ENCODE measurements around the gene CACNB2.
"Not testable (repeated sequence)": the region's sequence is repeated elsewhere in the genome, so short reads cannot be mapped to it uniquely, and the experiment has no call there.

CACNB2 gene

DNA sequence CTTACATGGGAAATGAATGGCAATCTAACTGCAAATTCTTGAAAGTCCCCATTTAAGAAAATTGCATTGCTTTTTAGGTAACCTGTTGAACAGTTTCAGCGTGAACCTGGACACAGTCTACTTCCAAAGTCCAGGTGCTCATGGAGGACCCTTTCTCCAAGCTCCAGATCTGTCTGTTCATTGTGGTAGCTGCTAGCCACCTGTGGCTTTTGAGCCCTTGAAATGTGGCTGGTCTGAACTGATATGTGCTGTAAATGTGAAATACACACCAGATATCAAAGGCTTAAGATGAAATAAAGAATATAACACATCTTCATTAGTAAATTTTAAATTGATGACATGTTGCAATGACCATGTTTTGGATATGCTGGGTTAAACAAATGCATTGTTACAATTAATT lies 4.2 kb downstream of the CACNB2 start:
- Histone ChIP-seq H3K4me1 (ENCODE audit: control insufficient read depth in 1 of 2, insufficient read depth in 2 of 2, low read length in 2 of 2) (peaks cover 6 to 8% of the 10 kb centered on the region in 2 donors), H3K36me3 (ENCODE audit: control insufficient read depth in 1 of 2, insufficient read depth in 2 of 2, low read length in 2 of 2) (no peaks in the 10 kb centered on the region), H3K4me3 (ENCODE audit: low read depth in 1 of 2, low read length in 2 of 2) (no peak overlapping the region), H3K9ac (ENCODE audit: low read depth in 1 of 2, low read length in 2 of 2) (no peak overlapping the region), H3K27ac (ENCODE audit: low read depth, low read length) (no peak overlapping the region), H3K9me3 (ENCODE audit: control insufficient read depth in 1 of 2, low read length in 2 of 2) (no peaks in the 10 kb centered on the region), H3K27me3 (ENCODE audit: control insufficient read depth in 1 of 2, insufficient read depth in 2 of 2, low read length in 2 of 2) (no peaks in the 10 kb centered on the region)

DNA sequence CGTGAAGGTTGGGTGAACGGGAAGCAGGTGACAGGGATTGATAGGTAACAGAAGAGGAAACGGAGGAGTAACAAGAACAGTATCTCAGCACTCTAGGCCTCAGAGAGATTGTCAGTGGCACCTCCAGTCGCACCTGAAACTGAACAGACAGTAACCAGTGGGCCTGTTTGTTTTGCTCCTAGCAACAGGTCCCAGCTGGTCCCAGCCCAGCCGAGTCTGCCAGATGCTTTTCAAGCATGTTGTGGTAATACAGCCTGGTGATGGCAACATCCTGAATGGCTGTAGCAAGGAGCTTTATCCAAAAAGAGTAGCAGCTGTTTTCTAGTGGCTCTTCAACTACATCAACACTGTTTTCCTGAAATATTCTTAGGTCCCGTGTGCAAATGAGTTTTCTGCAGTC lies 4.7 kb downstream of the CACNB2 start:
- H3K4me3 ChIP-seq (ENCODE audit: low read depth in 1 of 2, low read length in 2 of 2), result no peak overlapping the region
- H3K4me1 ChIP-seq (ENCODE audit: control insufficient read depth in 1 of 2, insufficient read depth in 2 of 2, low read length in 2 of 2), result peaks cover 5 to 6% of the 10 kb centered on the region in 2 donors
- H3K27me3 ChIP-seq (ENCODE audit: control insufficient read depth in 1 of 2, insufficient read depth in 2 of 2, low read length in 2 of 2), result no peaks in the 10 kb centered on the region
- H3K9ac ChIP-seq (ENCODE audit: low read depth in 1 of 2, low read length in 2 of 2), result no peak overlapping the region
- no peaks in the 10 kb centered on the region for H3K9me3 ChIP-seq (ENCODE audit: control insufficient read depth in 1 of 2, low read length in 2 of 2)
- no peaks in the 10 kb centered on the region for H3K36me3 ChIP-seq (ENCODE audit: control insufficient read depth in 1 of 2, insufficient read depth in 2 of 2, low read length in 2 of 2)
- no peak overlapping the region for H3K27ac ChIP-seq (ENCODE audit: low read depth, low read length)

DNA sequence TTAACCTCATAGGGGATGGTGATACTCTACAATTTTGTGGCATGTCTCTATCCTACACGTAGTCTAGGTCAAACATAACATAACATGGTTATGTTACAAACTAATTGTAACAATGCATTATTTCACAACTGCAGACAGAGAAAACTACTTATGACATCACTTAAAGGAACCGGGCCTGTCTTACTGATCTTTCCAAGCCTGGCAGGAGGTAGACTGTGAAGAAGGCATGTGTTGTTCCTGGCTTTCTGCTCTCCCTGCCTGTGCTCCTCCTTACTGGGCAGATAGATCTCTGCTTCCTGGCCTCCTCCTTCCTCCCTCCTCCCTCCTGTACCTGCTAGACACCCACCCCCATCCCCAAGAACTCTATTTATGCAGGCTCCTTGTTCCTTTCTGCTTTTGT lies 5.4 kb downstream of the CACNB2 start:
- Histone ChIP-seq H3K9ac (ENCODE audit: low read depth in 1 of 2, low read length in 2 of 2) (no peak overlapping the region), H3K27me3 (ENCODE audit: control insufficient read depth in 1 of 2, insufficient read depth in 2 of 2, low read length in 2 of 2) (no peaks in the 10 kb centered on the region), H3K27ac (ENCODE audit: low read depth, low read length) (no peak overlapping the region), H3K4me3 (ENCODE audit: low read depth in 1 of 2, low read length in 2 of 2) (no peak overlapping the region), H3K9me3 (ENCODE audit: control insufficient read depth in 1 of 2, low read length in 2 of 2) (no peaks in the 10 kb centered on the region), H3K36me3 (ENCODE audit: control insufficient read depth in 1 of 2, insufficient read depth in 2 of 2, low read length in 2 of 2) (no peaks in the 10 kb centered on the region), H3K4me1 (ENCODE audit: control insufficient read depth in 1 of 2, insufficient read depth in 2 of 2, low read length in 2 of 2) (peaks cover 3 to 6% of the 10 kb centered on the region in 2 donors)

DNA sequence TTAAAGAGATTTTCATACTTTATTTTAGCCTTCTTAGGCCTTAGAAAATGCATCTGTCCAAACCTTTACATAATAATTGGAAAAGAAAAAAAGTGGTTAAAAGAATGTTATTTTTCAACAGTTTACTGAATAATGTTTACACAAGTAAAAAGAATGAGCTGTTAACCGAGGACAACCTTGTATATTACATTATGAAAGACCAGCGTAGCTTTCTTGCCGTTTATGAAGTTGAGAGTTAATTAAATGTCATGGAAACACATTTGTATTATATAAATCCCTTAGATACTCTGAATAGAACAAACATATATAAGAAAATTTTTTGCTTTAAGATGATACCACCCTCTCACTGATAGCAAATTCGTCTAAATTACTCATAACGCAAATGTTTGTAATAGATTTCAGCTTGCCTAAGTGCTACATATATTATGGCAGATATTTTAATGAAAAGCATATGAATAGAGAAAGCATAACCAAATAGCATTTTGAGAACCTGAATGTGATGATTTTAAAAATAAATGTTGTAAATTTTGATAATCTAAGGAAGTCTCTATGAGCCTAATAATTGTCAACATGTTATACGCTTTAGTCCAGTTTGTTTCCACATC lies 9.1 kb downstream of the CACNB2 start:
- Histone ChIP-seq H3K4me1 (ENCODE audit: control insufficient read depth in 1 of 2, insufficient read depth in 2 of 2, low read length in 2 of 2) (no peaks in the 10 kb centered on the region), H3K4me3 (ENCODE audit: low read depth in 1 of 2, low read length in 2 of 2) (no peak overlapping the region), H3K27ac (ENCODE audit: low read depth, low read length) (no peak overlapping the region)

DNA sequence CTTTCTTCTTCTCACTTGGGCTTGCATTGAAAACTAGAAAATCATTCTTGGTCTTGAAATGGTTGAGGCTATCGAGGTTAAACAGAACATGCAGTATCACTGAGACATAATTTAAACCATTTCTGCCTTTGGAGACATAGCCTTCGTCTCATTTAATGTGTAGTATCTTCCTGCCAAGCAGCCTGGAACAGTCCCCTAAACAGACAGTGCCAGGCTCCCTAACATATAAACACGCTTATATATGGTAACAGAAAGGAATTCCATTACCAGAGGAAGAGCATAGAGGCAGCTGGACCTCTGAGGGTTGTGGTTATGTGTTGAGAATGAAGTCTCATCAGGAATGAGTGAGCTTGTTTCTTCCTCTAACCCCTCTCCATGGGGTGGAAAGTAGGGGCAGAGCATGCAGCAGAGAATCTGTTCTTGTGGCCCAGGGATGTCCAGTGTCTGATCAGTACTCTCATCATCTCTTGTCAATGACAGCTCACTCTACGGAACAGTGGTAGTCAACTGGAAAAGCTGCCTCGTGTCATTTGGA lies 11.2 kb downstream of the CACNB2 start:
- no peak overlapping the region for H3K9ac ChIP-seq (ENCODE audit: low read depth in 1 of 2, low read length in 2 of 2)
- H3K27me3 ChIP-seq (ENCODE audit: control insufficient read depth in 1 of 2, insufficient read depth in 2 of 2, low read length in 2 of 2), result no peaks in the 10 kb centered on the region
- H3K27ac ChIP-seq (ENCODE audit: low read depth, low read length), result no peak overlapping the region
- no peaks in the 10 kb centered on the region for H3K4me1 ChIP-seq (ENCODE audit: control insufficient read depth in 1 of 2, insufficient read depth in 2 of 2, low read length in 2 of 2)
- peaks cover 0 to 4% of the 10 kb centered on the region in 2 donors for H3K36me3 ChIP-seq (ENCODE audit: control insufficient read depth in 1 of 2, insufficient read depth in 2 of 2, low read length in 2 of 2)
- no peak overlapping the region for H3K4me3 ChIP-seq (ENCODE audit: low read depth in 1 of 2, low read length in 2 of 2)
- H3K9me3 ChIP-seq (ENCODE audit: control insufficient read depth in 1 of 2, low read length in 2 of 2), result no peaks in the 10 kb centered on the region

More for the DNA sequence above, 9.1 kb downstream of the CACNB2 start:
- Histone ChIP-seq H3K9me3 (ENCODE audit: control insufficient read depth in 1 of 2, low read length in 2 of 2) (no peaks in the 10 kb centered on the region), H3K9ac (ENCODE audit: low read depth in 1 of 2, low read length in 2 of 2) (no peak overlapping the region), H3K36me3 (ENCODE audit: control insufficient read depth in 1 of 2, insufficient read depth in 2 of 2, low read length in 2 of 2) (no peaks in the 10 kb centered on the region), H3K27me3 (ENCODE audit: control insufficient read depth in 1 of 2, insufficient read depth in 2 of 2, low read length in 2 of 2) (no peaks in the 10 kb centered on the region)

DNA sequence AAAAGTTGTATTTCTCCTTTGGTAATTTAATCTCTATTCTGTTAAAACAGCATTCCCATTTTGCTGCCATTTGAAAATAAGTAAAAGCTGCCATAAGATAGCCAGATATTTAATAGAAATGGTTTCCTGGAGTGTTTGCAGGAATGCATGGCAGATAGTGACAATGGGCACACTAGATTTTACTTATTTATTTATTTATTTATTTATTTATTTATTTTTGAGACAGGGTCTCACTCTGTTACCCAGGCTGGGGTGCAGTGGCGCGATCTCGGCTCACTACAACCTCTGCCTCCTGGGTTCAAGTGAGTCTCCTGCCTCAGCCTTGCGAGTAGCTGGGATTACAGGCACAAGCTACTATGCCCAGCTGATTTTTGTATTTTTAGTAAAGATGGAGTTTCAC lies 13.2 kb downstream of the CACNB2 start:
- H3K9me3 ChIP-seq (ENCODE audit: control insufficient read depth in 1 of 2, low read length in 2 of 2); H3K27me3 ChIP-seq (ENCODE audit: control insufficient read depth in 1 of 2, insufficient read depth in 2 of 2, low read length in 2 of 2); H3K36me3 ChIP-seq (ENCODE audit: control insufficient read depth in 1 of 2, insufficient read depth in 2 of 2, low read length in 2 of 2); H3K4me3 ChIP-seq (ENCODE audit: low read depth in 1 of 2, low read length in 2 of 2); H3K9ac ChIP-seq (ENCODE audit: low read depth in 1 of 2, low read length in 2 of 2); H3K27ac ChIP-seq (ENCODE audit: low read depth, low read length); H3K4me1 ChIP-seq (ENCODE audit: control insufficient read depth in 1 of 2, insufficient read depth in 2 of 2, low read length in 2 of 2): not testable (repeated sequence)

DNA sequence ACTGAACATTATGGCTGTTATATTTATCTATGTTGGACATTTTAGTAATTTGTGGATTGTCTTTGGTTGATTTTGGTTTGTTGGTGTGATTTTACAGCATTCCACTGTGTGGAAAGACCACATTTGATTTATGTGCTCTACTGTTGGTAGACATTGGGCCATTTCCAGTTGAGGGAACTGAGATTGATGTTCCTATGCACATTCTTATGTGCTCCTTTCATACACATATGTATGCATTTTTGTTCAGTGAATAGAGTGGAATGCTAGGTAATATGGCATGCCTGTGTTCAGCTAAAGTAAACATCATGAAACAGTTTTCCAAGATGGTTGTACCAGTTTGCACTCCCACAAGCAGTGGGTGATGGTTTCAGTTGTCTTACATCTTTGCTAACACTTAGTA lies 15.1 kb downstream of the CACNB2 start:
- Histone ChIP-seq H3K9ac (ENCODE audit: low read depth in 1 of 2, low read length in 2 of 2) (no peak overlapping the region), H3K27ac (ENCODE audit: low read depth, low read length) (no peak overlapping the region), H3K9me3 (ENCODE audit: control insufficient read depth in 1 of 2, low read length in 2 of 2) (no peaks in the 10 kb centered on the region), H3K36me3 (ENCODE audit: control insufficient read depth in 1 of 2, insufficient read depth in 2 of 2, low read length in 2 of 2) (peaks cover 0 to 4% of the 10 kb centered on the region in 2 donors), H3K4me1 (ENCODE audit: control insufficient read depth in 1 of 2, insufficient read depth in 2 of 2, low read length in 2 of 2) (no peaks in the 10 kb centered on the region), H3K27me3 (ENCODE audit: control insufficient read depth in 1 of 2, insufficient read depth in 2 of 2, low read length in 2 of 2) (no peaks in the 10 kb centered on the region), H3K4me3 (ENCODE audit: low read depth in 1 of 2, low read length in 2 of 2) (no peak overlapping the region)

DNA sequence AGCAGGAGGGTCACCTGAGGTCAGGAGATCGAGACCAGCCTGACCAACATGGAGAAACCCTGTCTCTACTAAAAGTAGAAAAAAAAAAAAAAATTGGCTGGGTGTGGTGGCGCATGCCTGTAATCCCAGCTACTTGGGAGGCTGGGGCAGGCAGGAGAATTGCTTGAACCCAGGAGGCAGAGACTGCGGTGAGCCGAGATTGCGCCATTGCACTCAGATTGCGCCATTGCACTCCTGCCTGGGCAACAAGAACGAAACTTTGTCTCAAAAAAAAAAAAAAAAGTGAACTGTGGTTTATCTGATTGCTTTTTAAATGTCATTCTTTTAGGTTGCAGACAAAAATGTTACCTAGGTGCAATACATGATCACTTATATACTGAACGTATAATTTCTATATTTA lies 16.6 kb downstream of the CACNB2 start:
- H3K27ac ChIP-seq (ENCODE audit: low read depth, low read length); H3K36me3 ChIP-seq (ENCODE audit: control insufficient read depth in 1 of 2, insufficient read depth in 2 of 2, low read length in 2 of 2); H3K9me3 ChIP-seq (ENCODE audit: control insufficient read depth in 1 of 2, low read length in 2 of 2); H3K27me3 ChIP-seq (ENCODE audit: control insufficient read depth in 1 of 2, insufficient read depth in 2 of 2, low read length in 2 of 2); H3K4me1 ChIP-seq (ENCODE audit: control insufficient read depth in 1 of 2, insufficient read depth in 2 of 2, low read length in 2 of 2); H3K4me3 ChIP-seq (ENCODE audit: low read depth in 1 of 2, low read length in 2 of 2); H3K9ac ChIP-seq (ENCODE audit: low read depth in 1 of 2, low read length in 2 of 2): not testable (repeated sequence)

DNA sequence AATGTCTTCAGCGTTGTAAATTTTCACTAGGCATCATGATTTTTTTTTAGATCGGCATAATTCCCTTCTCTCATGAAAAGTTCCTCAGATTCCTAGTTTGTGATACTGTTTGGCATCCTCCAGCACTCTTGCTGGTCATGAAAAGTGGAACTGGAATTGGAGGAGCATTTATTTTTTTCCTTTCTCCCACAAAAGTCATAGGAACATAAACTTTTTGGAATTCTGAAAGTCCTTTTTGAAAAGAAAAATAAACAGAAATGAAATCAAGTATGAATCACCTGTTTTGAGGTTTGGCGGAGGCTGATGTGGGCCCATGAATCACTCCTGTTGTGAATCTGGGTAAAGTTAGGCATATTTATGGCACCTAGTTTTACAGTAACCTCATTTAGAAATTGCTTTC lies 17.7 kb downstream of the CACNB2 start:
- H3K27ac ChIP-seq (ENCODE audit: low read depth, low read length), result no peak overlapping the region
- H3K9ac ChIP-seq (ENCODE audit: low read depth in 1 of 2, low read length in 2 of 2), result no peak overlapping the region
- no peaks in the 10 kb centered on the region for H3K9me3 ChIP-seq (ENCODE audit: control insufficient read depth in 1 of 2, low read length in 2 of 2)
- H3K36me3 ChIP-seq (ENCODE audit: control insufficient read depth in 1 of 2, insufficient read depth in 2 of 2, low read length in 2 of 2), result peaks cover 0 to 4% of the 10 kb centered on the region in 2 donors
- no peak overlapping the region for H3K4me3 ChIP-seq (ENCODE audit: low read depth in 1 of 2, low read length in 2 of 2)
- no peaks in the 10 kb centered on the region for H3K27me3 ChIP-seq (ENCODE audit: control insufficient read depth in 1 of 2, insufficient read depth in 2 of 2, low read length in 2 of 2)
- H3K4me1 ChIP-seq (ENCODE audit: control insufficient read depth in 1 of 2, insufficient read depth in 2 of 2, low read length in 2 of 2), result no peaks in the 10 kb centered on the region

DNA sequence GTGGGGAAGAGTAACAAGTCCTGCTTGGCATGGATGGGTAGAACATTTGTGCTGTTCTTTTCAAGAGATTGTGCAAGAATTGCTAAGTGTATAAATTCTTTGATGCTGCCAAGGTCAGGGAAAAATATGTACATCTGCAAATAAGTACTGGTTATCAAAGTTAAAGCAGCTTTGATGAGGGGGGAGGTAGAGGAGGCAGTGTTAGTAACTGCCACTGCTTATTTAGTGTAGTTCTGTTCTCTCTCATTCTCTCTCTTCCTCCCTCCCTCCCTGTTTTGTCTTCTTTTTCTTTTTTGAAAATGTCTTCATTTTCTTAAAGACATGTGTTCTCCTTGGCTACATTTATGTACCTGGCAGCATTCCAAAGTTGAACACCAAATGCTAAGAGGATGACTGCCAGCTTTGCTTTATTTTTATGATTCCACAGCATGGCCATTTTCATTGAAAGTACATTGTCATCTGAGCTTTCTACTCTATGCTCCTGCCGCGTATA lies 18.6 kb downstream of the CACNB2 start:
- H3K27ac ChIP-seq (ENCODE audit: low read depth, low read length), result no peak overlapping the region

More for the DNA sequence above, 18.6 kb downstream of the CACNB2 start:
- H3K9ac ChIP-seq (ENCODE audit: low read depth in 1 of 2, low read length in 2 of 2), result no peak overlapping the region
- no peak overlapping the region for H3K4me3 ChIP-seq (ENCODE audit: low read depth in 1 of 2, low read length in 2 of 2)
- peaks cover 0 to 4% of the 10 kb centered on the region in 2 donors for H3K36me3 ChIP-seq (ENCODE audit: control insufficient read depth in 1 of 2, insufficient read depth in 2 of 2, low read length in 2 of 2)
- H3K27me3 ChIP-seq (ENCODE audit: control insufficient read depth in 1 of 2, insufficient read depth in 2 of 2, low read length in 2 of 2), result no peaks in the 10 kb centered on the region
- no peaks in the 10 kb centered on the region for H3K9me3 ChIP-seq (ENCODE audit: control insufficient read depth in 1 of 2, low read length in 2 of 2)
- no peaks in the 10 kb centered on the region for H3K4me1 ChIP-seq (ENCODE audit: control insufficient read depth in 1 of 2, insufficient read depth in 2 of 2, low read length in 2 of 2)
